Measurements from ENCODE around the gene LGMN. TPM values are rescaled to one million over a fixed set of nuclear protein-coding genes. Genes with fewer than 3 reads are reported as not detected.

The LGMN gene
- total and polyA plus RNA-seq, 2 experiments from 2014 or later = 60.0 to 83.5 TPM

GRCh38 chr14:92793709-92794546 is 45.5 kb upstream of the LGMN start, which contains the start of gene GOLGA5:
Gene GOLGA5 (plus strand): TSS chr14:92794305. CDS start chr14:92797438, 3,133 bp downstream.
- peak; percentile 92 for ATAC-seq
- Mint-ChIP-seq H3K4me3 (peak within 1 kb of the TSS; percentile 94), H3K36me3 (ENCODE audit: low read depth) (peaks cover 19% of the 10 kb centered on the region)

More at GRCh38 chr14:92793709-92794546, 45.5 kb upstream of the LGMN start, which contains the start of gene GOLGA5:
- Mint-ChIP-seq H3K27ac (peak within 1 kb of the TSS; percentile 92), H3K4me1 (peaks cover 18% of the 10 kb centered on the region), H3K27me3 (ENCODE audit: insufficient read depth, low read depth, poor library complexity) (no peaks in the 10 kb centered on the region), H3K9me3 (peaks cover 9% of the 10 kb centered on the region)
- H3K36me3 ChIP-seq (ENCODE audit: insufficient read depth) = no peaks in the 10 kb centered on the region; the same call in 1 of the 2 replicates
- H3K79me2 ChIP-seq (replicated peaks; ENCODE audit: insufficient read depth) = peaks cover 21% of the 10 kb centered on the region
- no peaks in the 10 kb centered on the region for H4K20me1 ChIP-seq (replicated peaks; ENCODE audit: insufficient read depth)
- DNase-seq (ENCODE audit: low spot score) = peak; percentile 97
- TF ChIP-seq STAT1 (IDR thresholded peaks at IDR 0.05; ENCODE audit: unreplicated experiment) (no peak), EZH2 (IDR thresholded peaks at IDR 0.05; ENCODE audit: low read depth, unreplicated experiment) (no peak), REST (IDR thresholded peaks at IDR 0.05; ENCODE audit: unreplicated experiment) (no peak), ZNF331 (CRISPR knock-in tag; IDR thresholded peaks at IDR 0.05; ENCODE audit: low read depth) (no peak), JUNB (IDR thresholded peaks at IDR 0.05; ENCODE audit: unreplicated experiment) (no peak), ZNF114 (CRISPR knock-in tag; IDR thresholded peaks at IDR 0.05) (no peak), ETS1 (IDR thresholded peaks at IDR 0.05) (peak; percentile 70), CTCF (conservative IDR thresholded peaks at IDR 0.05; ENCODE audit: low read depth in 2 of 2) (no peak), POLR2AphosphoS5 (IDR thresholded peaks at IDR 0.05; ENCODE audit: low read depth) (peak; percentile 79), CREB1 (CRISPR knock-in tag; IDR thresholded peaks at IDR 0.05; ENCODE audit: low read depth) (peak; percentile 92), ZNF462 (CRISPR knock-in tag; IDR thresholded peaks at IDR 0.05) (no peak), EZH2phosphoT487 (IDR thresholded peaks at IDR 0.05; ENCODE audit: unreplicated experiment) (no peak), NANOG (IDR thresholded peaks at IDR 0.05; ENCODE audit: borderline replicate concordance) (no peak)
- H3K27ac ChIP-seq (ENCODE audit: low read depth) = peak within 1 kb of the TSS; percentile 79
- H3K4me2 ChIP-seq = peak within 1 kb of the TSS; percentile 90
- no peaks in the 10 kb centered on the region for H3F3A ChIP-seq (replicated peaks; ENCODE audit: low read depth)
- H3K4me3 ChIP-seq = peak within 1 kb of the TSS; percentile 95
- H3K9me2 ChIP-seq (ENCODE audit: insufficient read depth) = no peaks in the 10 kb centered on the region
- H3K4me1 ChIP-seq (ENCODE audit: insufficient read depth) = no peaks in the 10 kb centered on the region
- peak within 1 kb of the TSS; percentile 97 for H2AFZ ChIP-seq
- H3K27me3 ChIP-seq (ENCODE audit: insufficient read depth) = no peaks in the 10 kb centered on the region

Measured in GM23338 (cell line).